Measurements from ENCODE around the gene CNKSR3.

DNA sequence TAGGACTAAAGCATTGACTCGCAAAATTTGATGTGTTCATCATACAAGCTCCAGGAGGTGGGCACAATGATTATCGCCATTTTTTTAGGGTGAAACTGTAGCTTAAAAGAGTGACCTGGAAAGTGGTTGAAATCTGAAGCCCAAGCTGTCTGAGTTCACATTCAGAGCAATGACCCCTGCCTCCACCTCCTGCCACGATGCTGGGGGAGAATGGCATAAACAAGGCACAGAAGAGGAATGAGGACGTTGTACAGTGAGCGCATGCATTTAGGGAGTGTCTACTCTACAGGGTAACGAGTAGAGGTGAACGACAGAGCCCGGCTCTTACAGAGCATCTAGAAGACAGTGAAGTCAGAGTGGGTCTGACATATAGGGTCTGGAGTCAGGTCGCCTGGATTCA, 37.2 kb downstream of the CNKSR3 start:
- TF ChIP-seq, protein P1, sequence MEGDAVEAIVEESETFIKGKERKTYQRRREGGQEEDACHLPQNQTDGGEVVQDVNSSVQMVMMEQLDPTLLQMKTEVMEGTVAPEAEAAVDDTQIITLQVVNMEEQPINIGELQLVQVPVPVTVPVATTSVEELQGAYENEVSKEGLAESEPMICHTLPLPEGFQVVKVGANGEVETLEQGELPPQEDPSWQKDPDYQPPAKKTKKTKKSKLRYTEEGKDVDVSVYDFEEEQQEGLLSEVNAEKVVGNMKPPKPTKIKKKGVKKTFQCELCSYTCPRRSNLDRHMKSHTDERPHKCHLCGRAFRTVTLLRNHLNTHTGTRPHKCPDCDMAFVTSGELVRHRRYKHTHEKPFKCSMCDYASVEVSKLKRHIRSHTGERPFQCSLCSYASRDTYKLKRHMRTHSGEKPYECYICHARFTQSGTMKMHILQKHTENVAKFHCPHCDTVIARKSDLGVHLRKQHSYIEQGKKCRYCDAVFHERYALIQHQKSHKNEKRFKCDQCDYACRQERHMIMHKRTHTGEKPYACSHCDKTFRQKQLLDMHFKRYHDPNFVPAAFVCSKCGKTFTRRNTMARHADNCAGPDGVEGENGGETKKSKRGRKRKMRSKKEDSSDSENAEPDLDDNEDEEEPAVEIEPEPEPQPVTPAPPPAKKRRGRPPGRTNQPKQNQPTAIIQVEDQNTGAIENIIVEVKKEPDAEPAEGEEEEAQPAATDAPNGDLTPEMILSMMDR (IDR thresholded peaks at IDR 0.05; ENCODE audit: control extremely low read depth in 1 of 3, insufficient read depth in 1 of 3, low read depth in 1 of 3, low read length in 3 of 3): no peak
- TF ChIP-seq SP1 (IDR thresholded peaks at IDR 0.05; ENCODE audit: low read depth, low read length): no peak
- TF ChIP-seq GABPA (IDR thresholded peaks at IDR 0.05; ENCODE audit: borderline replicate concordance, insufficient read depth, low read length): no peak
- no peak for TF ChIP-seq GTF2F1 (IDR thresholded peaks at IDR 0.05; ENCODE audit: borderline replicate concordance, low read depth, low read length)
